KG1 (cell line): ENCODE data around the gene ZNF672.
A peak's percentile ranks its signal among the peaks of the same experiment; 100 is the strongest.
"Not testable (repeated sequence)": the region's sequence is repeated elsewhere in the genome, so short reads cannot be mapped to it uniquely, and the experiment has no call there.

Experiments
- DNase-seq: peaks from one replicate; lab custom pipeline; 2025; lab: John Stamatoyannopoulos, UW

Gene ZNF672

GRCh38 chr1:248856176-248856575, 18.2 kb downstream of the ZNF672 start:
- no peak for DNase-seq

GRCh38 chr1:248857201-248857600, 19.2 kb downstream of the ZNF672 start:
- DNase-seq = no peak

GRCh38 chr1:248857749-248858095, 19.7 kb downstream of the ZNF672 start:
- DNase-seq = no peak

GRCh38 chr1:248858096-248858890, 20.3 kb downstream of the ZNF672 start:
- DNase-seq = peak; percentile 95

- DNase-seq = peak; percentile 95
Observed at GRCh38 chr1:248858891-248859889, 21.2 kb downstream of the ZNF672 start, which contains the start of gene ZNF692. Gene ZNF692 (minus strand): TSS chr1:248859085. CDS start chr1:248858309, 776 bp downstream.

- DNase-seq = no peak
Observed at GRCh38 chr1:248860007-248860406, 22.0 kb downstream of the ZNF672 start.

- no peak for DNase-seq
Observed at GRCh38 chr1:248861616-248862015, 23.6 kb downstream of the ZNF672 start.

- no peak for DNase-seq
Observed at GRCh38 chr1:248862695-248862997, 24.6 kb downstream of the ZNF672 start.

GRCh38 chr1:248862998-248863881, 25.2 kb downstream of the ZNF672 start:
- peak; percentile 14 for DNase-seq

- DNase-seq = no peak
Observed at GRCh38 chr1:248871837-248872401, 33.9 kb downstream of the ZNF672 start.

GRCh38 chr1:248872752-248873408, 34.9 kb downstream of the ZNF672 start:
- DNase-seq = peak; percentile 84

GRCh38 chr1:248873409-248873992, 35.5 kb downstream of the ZNF672 start:
- DNase-seq = peak; percentile 96

- peak; percentile 95 for DNase-seq
Observed at GRCh38 chr1:248873993-248874533, 36.0 kb downstream of the ZNF672 start.

GRCh38 chr1:248881261-248881660, 43.2 kb downstream of the ZNF672 start:
- DNase-seq = no peak

- DNase-seq = not testable (repeated sequence)
Observed at GRCh38 chr1:248882427-248882826, 44.4 kb downstream of the ZNF672 start.

GRCh38 chr1:248884632-248885295, 46.7 kb downstream of the ZNF672 start:
- DNase-seq = no peak

- DNase-seq = no peak
Observed at GRCh38 chr1:248885646-248886045, 47.6 kb downstream of the ZNF672 start.

- DNase-seq = no peak
Observed at GRCh38 chr1:248886237-248886895, 48.3 kb downstream of the ZNF672 start.

- not testable (repeated sequence) for DNase-seq
Observed at GRCh38 chr1:248889914-248890243, 51.9 kb downstream of the ZNF672 start.
